K562 (cell line): ENCODE results near the gene SETDB1. TPM values are rescaled to one million over a fixed set of nuclear protein-coding genes. Genes with fewer than 3 reads are reported as not detected.

Experiments used
- ATF2 ChIP-seq: sonication (generic); formaldehyde crosslinking; IDR thresholded peaks from 2 replicates; pipeline ENCODE4 v1.8.1; 2022; ENCODE audit warnings: missing genetic modification reagents
- CTBP1 ChIP-seq: fragments of 450-650 bp; IDR thresholded peaks from 2 replicates; pipeline ENCODE4 v1.6.1; 2016; ENCODE audit warnings: borderline replicate concordance
- EGR1 ChIP-seq: fragments of 450-650 bp; conservative IDR thresholded peaks from 2 replicates; pipeline ENCODE4 v1.6.1; 2017; ENCODE audit warnings: mild to moderate bottlenecking
- ETV5 ChIP-seq: sonication (generic); formaldehyde crosslinking; IDR thresholded peaks from 2 replicates; pipeline ENCODE4 v1.4.0; 2020; ENCODE audit warnings: low read depth, mild to moderate bottlenecking, missing genetic modification reagents
- HMGN3 ChIP-seq: IDR thresholded peaks from 2 replicates; pipeline ENCODE4 v1.6.1; 2011; ENCODE audit warnings: borderline replicate concordance, low read depth, mild to moderate bottlenecking, mixed read lengths, low read length; ENCODE audit not compliant: insufficient read length; ENCODE audit errors: extremely low read depth
- L3MBTL2 ChIP-seq: fragments of 450-650 bp; IDR thresholded peaks from 2 replicates; pipeline ENCODE4 v1.6.1; 2016; ENCODE audit warnings: mild to moderate bottlenecking, moderate library complexity
- MYC ChIP-seq, 2 experiments: fragments of 250-450 bp in 1 of 2; sonication (Bioruptor Pico) in 1 of 2; IDR thresholded peaks; 2 replicates each; pipeline versions ENCODE4 v1.5.1 to v1.6.1; 2012 to 2021; ENCODE audit warnings: low read depth in 2 of 2, borderline replicate concordance in 1 of 2, improper control_type of control experiment in 1 of 2, low read length in 1 of 2, mild to moderate bottlenecking in 1 of 2, moderate library complexity in 1 of 2
- PTTG1 ChIP-seq: fragments of 450-650 bp; IDR thresholded peaks from 2 replicates; pipeline ENCODE4 v1.6.1; 2016; ENCODE audit warnings: low read depth, mild to moderate bottlenecking, missing genetic modification characterization, missing compliant biosample characterization
- TAF15 ChIP-seq: fragments of 200-400 bp; formaldehyde crosslinking; IDR thresholded peaks from 2 replicates; pipeline ENCODE4 v1.6.1; 2017; ENCODE audit warnings: mild to moderate bottlenecking, low read depth, low read length, moderate library complexity
- TCFL5 ChIP-seq: fragments of 250-450 bp; sonication (Bioruptor Pico); conservative IDR thresholded peaks from 2 replicates; pipeline ENCODE4 v1.6.1; 2021; ENCODE audit warnings: mild to moderate bottlenecking, moderate library complexity, matching md5 sums
- ZNF655 ChIP-seq: fragments of 250-450 bp; sonication (Bioruptor Pico); IDR thresholded peaks from 2 replicates; pipeline ENCODE4 v1.5.0; 2021
- polyA plus RNA-seq, 8 experiments: library from polyadenylated mRNA; depleted of rRNA in 4 of 8; stranded (reverse) in 5 of 8; unstranded in 3 of 8; fragments of >200 nt; fragmentation: Nextera tagmentation in 2 of 8; fragmentation: Illumina TruSeq in 1 of 8; extraction: Ambion mirVana in 2 of 8; extraction: Trizol in 1 of 8; gene quantifications; 2 replicates each; pipeline versions ENCODE4 v1.2.1 to v1.2.3, GENCODE V29; 2011 to 2014; ENCODE audit warnings: inconsistent platforms in 1 of 8, missing spikeins in 1 of 8
- total RNA-seq, 7 experiments: library from RNA; depleted of rRNA in 6 of 7; stranded (reverse); fragments of >200 nt in 6 of 7; fragmentation: Illumina TruSeq in 2 of 7; extraction: Trizol in 2 of 7; gene quantifications; 2 replicates each; pipeline versions ENCODE4 v1.2.1 to v1.2.3, GENCODE V29; 2011 to 2021; ENCODE audit warnings: low replicate concordance in 1 of 7
- TF ChIP-seq, protein P1 (sequence below): fragments of 450-650 bp; IDR thresholded peaks from 2 replicates; pipeline ENCODE4 v1.6.1; 2016

The SETDB1 gene
- total and polyA plus RNA-seq, 9 of the 15 experiments (the other 6 are each of a cell fraction or from before 2014, with no cell fraction given) = 21.5 to 64.4 (median 42.0) TPM

DNA sequence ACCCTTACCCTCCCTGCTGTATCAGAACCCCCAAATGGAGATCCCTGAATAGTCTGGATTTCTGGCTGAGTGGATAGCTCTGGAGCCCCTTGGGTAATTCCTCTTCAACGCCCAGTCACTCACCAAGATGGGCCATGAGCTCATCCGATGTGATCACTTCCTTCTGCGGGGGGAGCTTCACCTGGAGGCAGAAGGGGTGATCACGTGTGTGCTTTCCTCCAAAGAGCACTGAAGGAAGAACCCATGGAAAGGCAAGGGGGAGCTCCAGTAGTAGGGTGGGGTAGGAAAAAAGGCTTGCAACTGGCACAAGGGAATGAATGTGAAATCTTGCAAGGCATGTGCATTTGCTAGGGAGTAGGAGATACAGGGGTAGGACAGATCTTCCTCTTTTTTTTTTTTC is 75.4 kb downstream of the SETDB1 start (continued):
- TF ChIP-seq MYC (IDR thresholded peaks at IDR 0.05; ENCODE audit: low read depth, low read length) = peak; percentile 27; the same call in 1 of the 2 replicates
- TF ChIP-seq MYC (CRISPR knock-in tag; IDR thresholded peaks at IDR 0.05; ENCODE audit: borderline replicate concordance, low read depth) = no peak
- TF ChIP-seq ETV5 = 0 out of 2 replicates have a peak, but pooled peaks have one; percentile 54
- TF ChIP-seq, protein P1, sequence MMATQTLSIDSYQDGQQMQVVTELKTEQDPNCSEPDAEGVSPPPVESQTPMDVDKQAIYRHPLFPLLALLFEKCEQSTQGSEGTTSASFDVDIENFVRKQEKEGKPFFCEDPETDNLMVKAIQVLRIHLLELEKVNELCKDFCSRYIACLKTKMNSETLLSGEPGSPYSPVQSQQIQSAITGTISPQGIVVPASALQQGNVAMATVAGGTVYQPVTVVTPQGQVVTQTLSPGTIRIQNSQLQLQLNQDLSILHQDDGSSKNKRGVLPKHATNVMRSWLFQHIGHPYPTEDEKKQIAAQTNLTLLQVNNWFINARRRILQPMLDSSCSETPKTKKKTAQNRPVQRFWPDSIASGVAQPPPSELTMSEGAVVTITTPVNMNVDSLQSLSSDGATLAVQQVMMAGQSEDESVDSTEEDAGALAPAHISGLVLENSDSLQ = peak; percentile 70
- TF ChIP-seq TCFL5 = no peak
- TF ChIP-seq HMGN3 = no peak
- no peak for TF ChIP-seq PTTG1 (tag)
- no peak for TF ChIP-seq ZNF655
- TF ChIP-seq ATF2 (CRISPR knock-in tag) = no peak
- 0 out of 2 replicates have a peak, but pooled peaks have one; percentile 3 for TF ChIP-seq EGR1
- TF ChIP-seq CTBP1 = peak; percentile 60; the same call in 1 of the 2 replicates
- TF ChIP-seq L3MBTL2 = peak; percentile 37; the same call in 1 of the 2 replicates
- TF ChIP-seq TAF15 = no peak
